Bronchial epithelial cell (primary cell): ENCODE data around the gene PARVA. TPM values are rescaled to one million over a fixed set of nuclear protein-coding genes. Genes with fewer than 3 reads are reported as not detected.

Experiments
- DNase-seq: peaks from one replicate; pipeline ENCODE4 v3.0.0-alpha.2; 2010; ENCODE audit warnings: low read depth
- FAIRE-seq: peaks from 2 replicates; lab custom pipeline; 2011; peaks lifted over from hg19 to GRCh38; lab: Jason Lieb, UNC
- H3K27me3 ChIP-seq: 2 replicates; pipeline ENCODE4 v1.5.1; 2011; ENCODE audit warnings: low read length; ENCODE audit not compliant: control insufficient read depth, insufficient read depth
- H3K36me3 ChIP-seq: 2 replicates; pipeline ENCODE4 v1.5.1; 2011; ENCODE audit warnings: low read length; ENCODE audit not compliant: control insufficient read depth, insufficient read depth
- H3K4me3 ChIP-seq: 2 replicates; pipeline ENCODE4 v1.5.1; 2011; ENCODE audit warnings: mild to moderate bottlenecking, low read depth, low read length, control low read depth
- total RNA-seq: library from RNA; depleted of rRNA; stranded (reverse); fragments of >200 nt; gene quantifications from 2 replicates; pipeline ENCODE4 v1.2.1, GENCODE V29; 2014
- TF ChIP-seq, protein P1 (sequence below): IDR thresholded peaks from 2 replicates; pipeline ENCODE4 v1.5.1; 2011; ENCODE audit warnings: mild to moderate bottlenecking, moderate library complexity, low read length, control low read depth, inconsistent platforms; ENCODE audit not compliant: insufficient read depth, severe bottlenecking

PARVA gene
- total RNA-seq, 1 donor from 2014 or later = 7.6 TPM

DNA sequence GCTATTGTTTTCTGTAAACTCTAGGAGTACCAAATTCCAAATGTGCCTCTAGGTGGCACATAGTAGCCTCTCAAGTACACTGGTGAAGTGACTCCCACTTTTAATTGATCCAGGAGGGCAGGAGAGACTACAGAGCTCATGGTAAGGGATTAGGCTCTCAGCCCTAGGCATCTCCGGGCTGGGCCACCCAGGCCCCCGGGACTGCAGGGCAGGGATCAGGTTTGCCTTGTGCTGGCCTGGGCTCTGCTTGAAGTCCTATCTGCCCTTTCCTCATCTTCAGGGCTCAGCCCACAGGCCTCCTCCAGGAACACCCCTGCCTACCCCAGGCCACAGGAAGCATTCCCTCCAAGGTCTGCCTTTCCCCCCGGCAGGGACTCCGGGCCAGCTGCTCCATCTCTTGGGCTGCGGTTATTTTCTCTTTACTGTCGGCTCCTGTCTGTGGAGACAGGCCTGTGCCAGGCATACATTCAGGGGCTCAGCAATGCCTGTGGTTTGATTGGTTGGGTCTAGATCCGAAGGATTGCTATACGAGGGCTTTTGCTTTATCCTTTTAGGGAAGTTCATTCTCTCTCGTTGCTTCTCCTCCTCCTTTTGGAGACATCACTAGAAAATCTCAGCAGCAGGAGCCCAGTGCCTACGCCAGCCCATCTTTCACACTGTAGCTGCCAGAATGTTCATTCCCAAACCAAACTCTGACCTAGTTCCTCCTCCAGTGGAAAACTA, 32.8 kb downstream of the PARVA start:
- Histone ChIP-seq H3K36me3 (no peaks in the 10 kb centered on the region), H3K27me3 (no peaks in the 10 kb centered on the region), H3K4me3 (no peak overlapping the region)
- DNase-seq (no peak), FAIRE-seq (no peak)
- TF ChIP-seq, protein P1, sequence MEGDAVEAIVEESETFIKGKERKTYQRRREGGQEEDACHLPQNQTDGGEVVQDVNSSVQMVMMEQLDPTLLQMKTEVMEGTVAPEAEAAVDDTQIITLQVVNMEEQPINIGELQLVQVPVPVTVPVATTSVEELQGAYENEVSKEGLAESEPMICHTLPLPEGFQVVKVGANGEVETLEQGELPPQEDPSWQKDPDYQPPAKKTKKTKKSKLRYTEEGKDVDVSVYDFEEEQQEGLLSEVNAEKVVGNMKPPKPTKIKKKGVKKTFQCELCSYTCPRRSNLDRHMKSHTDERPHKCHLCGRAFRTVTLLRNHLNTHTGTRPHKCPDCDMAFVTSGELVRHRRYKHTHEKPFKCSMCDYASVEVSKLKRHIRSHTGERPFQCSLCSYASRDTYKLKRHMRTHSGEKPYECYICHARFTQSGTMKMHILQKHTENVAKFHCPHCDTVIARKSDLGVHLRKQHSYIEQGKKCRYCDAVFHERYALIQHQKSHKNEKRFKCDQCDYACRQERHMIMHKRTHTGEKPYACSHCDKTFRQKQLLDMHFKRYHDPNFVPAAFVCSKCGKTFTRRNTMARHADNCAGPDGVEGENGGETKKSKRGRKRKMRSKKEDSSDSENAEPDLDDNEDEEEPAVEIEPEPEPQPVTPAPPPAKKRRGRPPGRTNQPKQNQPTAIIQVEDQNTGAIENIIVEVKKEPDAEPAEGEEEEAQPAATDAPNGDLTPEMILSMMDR = peak; percentile 4

DNA sequence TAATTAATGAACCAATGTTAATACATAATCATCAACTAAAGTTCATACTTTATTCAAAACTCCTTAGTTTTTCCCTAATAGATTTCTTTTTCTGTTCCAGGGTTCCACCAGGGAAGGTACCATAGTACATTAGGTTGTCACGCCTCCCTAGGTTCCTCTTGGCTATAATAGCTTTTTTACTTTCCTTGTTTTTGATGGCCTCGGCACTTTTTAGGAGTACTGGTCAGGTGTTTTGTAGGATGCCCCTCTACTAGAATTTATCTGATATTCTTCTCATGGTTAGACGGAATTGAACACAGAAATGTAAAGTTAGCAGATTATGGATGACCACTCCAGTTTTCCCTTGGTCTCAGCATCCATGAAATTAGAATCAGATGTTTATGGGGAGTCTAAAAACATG, 34.0 kb downstream of the PARVA start:
- Histone ChIP-seq H3K27me3 (no peaks in the 10 kb centered on the region), H3K36me3 (no peaks in the 10 kb centered on the region), H3K4me3 (no peak overlapping the region)
- FAIRE-seq (no peak), DNase-seq (no peak)
- TF ChIP-seq, protein P1 = no peak

DNA sequence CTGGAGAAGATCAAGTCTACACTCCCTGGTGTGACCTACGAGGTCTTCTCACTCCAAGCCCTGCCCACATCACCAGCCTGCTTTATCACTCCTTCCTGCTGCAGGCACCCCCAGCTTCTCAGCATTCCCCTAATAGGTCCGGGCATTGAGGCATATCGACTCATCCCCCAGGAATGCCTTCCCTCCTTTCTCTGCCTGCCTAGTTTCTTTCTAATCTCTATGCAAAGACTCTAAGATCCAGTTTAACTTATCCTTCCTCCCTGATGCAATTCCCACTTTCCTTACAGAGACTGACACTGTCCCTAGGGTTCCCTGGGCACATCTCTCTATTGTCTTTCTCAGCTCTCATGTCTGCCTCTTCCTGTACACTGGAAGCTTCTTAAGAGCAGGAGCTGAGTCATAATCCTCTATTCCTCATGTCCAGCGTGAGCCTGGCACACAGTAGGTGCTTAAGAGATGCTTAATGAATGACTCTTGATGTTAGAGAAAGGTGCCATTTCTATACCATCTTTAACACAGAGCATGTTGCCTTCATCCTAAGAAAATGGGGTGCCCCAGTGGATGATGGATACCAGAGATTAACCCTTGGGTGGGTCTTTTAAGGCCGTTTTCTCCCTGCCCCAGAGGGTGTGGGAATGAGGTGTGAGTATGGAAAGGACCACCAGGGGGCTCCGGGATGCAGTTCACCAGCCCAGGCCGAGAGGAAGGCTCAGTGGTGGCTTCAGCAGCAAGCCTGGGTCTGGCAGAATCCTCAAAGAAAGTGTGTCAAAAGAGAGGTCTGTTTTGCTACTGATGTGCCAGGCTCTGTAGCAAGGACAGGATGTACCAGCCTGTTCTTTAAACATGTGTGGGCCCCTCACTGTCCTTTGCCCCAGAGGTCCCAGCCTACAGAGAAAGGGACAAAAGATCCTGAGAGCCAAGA, 34.7 kb downstream of the PARVA start:
- TF ChIP-seq, protein P1 = peak; percentile 69
- no peak for FAIRE-seq
- Histone ChIP-seq H3K4me3 (no peak overlapping the region), H3K27me3 (no peaks in the 10 kb centered on the region), H3K36me3 (no peaks in the 10 kb centered on the region)
- DNase-seq = peak; percentile 93

DNA sequence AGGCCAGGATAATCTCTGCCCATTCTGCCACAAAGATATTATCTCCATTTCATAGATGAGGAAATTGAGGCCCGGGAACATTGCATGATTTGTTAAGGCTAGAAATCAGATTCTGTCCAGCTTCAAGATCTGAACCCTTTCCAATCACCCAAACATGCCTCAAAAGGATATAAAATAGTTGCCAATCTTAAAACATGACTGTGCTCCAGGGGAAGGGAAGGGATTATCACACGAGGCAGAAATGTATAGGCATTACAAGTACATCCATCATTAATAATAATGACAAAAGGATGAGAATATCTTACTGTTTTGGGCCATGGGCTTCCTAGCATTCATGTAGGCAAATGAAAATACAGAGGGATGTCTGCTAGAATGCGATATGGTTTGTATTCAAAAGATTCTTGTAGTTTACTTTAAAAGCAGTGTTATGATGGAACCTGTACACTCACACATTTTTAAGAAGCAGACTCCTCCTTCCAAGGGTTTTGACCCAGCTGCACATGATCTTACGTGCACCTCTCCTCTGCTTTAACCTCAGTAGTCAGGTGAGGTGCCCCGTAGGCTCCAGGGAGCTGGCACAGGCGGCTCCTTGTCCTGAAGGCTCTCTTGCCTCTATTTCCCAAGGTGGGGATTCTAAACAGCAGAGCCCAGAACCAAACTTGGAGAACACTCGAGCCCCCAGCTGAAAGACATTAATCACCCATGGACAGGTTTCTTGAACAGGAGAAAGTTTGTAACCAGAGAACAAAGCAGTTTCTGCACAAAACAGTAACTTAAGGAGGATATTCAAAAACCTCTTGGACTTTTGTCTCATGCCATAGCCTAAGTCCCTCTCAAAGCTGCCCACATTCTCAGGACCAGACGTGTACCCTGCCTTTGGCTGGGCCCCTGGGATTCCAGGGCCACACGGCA, 36.0 kb downstream of the PARVA start:
- DNase-seq (no peak), FAIRE-seq (no peak)
- H3K4me3 ChIP-seq = no peak overlapping the region
- TF ChIP-seq, protein P1 = no peak
- H3K27me3 ChIP-seq = no peaks in the 10 kb centered on the region
- H3K36me3 ChIP-seq = no peaks in the 10 kb centered on the region

DNA sequence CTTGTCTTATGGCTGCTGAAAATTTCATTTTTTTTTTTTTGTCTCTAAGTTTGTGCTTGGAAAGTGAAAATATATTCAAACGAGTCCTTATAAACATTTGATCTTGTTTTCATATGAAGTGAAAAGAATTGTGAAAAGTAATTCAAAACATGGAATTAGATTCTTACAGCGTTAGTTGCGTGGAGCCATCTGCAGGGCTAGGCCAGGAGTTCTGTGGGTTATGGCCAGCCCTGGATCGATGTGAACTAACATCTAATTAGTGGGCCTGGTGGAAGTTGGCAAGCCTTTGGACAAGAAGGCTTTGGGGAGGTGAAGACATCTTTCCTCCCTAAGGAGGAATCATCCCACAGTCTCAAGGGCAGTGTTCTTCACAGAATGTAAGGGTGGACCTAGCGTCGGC, 37.2 kb downstream of the PARVA start:
- no peak for FAIRE-seq
- TF ChIP-seq, protein P1 = no peak
- Histone ChIP-seq H3K27me3 (no peaks in the 10 kb centered on the region), H3K4me3 (no peak overlapping the region), H3K36me3 (no peaks in the 10 kb centered on the region)
- no peak for DNase-seq
